HG03060 (cell line): ENCODE measurements around the gene RIIAD1.
"Not testable (repeated sequence)": the region's sequence is repeated elsewhere in the genome, so short reads cannot be mapped to it uniquely, and the experiment has no call there.

Experiments
- ATAC-seq: cut with Tn5 transposase; IDR thresholded peaks from one replicate; pipeline ENCODE4 v1.9.1; 2021; ENCODE audit warnings: low read depth, moderate number of reproducible peaks; ENCODE audit not compliant: unreplicated experiment

Gene RIIAD1, protein sequence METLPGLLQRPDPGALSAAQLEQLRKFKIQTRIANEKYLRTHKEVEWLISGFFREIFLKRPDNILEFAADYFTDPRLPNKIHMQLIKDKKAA

GRCh38 chr1:151720974-151721787, at the start of gene RIIAD1:
TSS of gene RIIAD1 (plus strand) at chr1:151721522. CDS start at chr1:151721537, 15 bp downstream.
- no peak for ATAC-seq

DNA sequence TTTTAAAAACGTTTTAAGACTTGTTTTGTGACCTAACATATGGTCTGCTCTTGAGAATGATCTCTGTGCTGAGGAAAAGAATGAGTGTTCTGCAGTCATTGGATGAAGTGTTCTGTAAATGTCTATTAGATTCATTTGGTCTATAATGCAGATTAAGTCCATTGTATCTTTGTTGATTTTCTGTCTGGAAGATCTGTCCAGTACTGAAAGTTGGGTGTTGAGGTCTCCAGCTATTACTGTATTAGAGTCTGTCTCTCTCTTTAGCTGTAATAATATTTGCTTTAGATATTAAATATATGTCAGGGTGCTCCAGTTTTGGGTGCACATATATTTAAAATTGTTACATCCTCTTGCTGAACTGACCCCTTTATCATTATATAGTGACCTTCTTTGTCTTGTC, 47.9 kb upstream of the RIIAD1 start:
- no peak for ATAC-seq

DNA sequence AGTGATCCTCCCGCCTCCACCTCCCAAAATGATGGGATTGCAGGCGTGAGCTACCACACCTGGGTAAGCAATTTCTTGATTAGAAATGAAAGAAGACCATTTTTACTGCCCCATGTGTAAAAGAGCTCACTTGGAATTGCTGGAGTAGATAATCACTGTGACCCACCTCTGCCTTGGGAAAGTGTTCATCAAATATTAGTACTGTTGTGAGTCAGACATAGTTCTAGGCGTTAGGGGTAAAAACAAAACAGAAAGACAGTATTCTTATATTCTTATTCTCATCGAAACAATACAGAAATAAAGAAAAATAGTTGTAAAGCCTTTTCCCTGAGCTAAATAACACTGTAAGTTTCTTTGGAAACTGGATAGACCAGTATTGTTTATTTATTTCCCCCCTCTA, 40.9 kb upstream of the RIIAD1 start:
- no peak for ATAC-seq

GRCh38 chr1:151680826-151681225, 40.5 kb upstream of the RIIAD1 start:
- ATAC-seq = no peak

DNA sequence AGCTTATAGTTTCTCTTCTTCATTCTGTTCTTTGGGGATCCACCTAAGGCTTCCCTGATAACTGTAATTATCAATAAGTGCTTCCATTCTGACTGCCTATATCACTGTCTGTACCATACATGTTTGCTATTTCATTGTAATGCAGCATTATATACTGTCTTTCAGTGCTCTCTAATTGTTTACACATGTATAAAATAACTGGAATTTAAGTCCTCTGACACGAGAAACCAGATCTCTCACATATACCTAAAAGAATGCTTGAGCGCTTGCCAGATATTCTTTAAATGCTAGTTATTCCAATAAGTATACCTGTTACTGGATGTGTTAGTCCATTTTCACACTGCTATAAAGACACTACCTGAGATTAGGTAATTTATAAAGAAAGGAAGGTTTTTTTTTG, 39.4 kb upstream of the RIIAD1 start:
- ATAC-seq = no peak

DNA sequence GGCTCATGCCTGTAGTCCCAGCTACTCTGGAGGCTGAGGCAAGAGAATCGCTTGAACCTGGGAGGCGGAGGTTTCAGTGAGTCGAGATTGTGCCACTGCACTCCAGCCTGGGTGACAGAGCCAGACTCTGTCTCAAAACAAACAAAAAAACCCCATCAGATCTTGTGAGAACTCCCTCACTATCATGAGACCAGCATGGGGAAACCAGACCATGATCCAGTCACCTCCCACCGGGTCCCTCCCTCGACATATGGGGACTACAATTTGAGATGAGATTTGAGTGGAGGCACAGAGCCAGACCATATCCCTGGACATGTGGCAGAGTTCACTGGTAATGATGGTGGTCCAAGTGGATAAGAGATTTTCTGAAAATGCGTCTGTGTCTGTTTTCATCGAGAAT, 38.4 kb upstream of the RIIAD1 start:
- ATAC-seq = not testable (repeated sequence)

DNA sequence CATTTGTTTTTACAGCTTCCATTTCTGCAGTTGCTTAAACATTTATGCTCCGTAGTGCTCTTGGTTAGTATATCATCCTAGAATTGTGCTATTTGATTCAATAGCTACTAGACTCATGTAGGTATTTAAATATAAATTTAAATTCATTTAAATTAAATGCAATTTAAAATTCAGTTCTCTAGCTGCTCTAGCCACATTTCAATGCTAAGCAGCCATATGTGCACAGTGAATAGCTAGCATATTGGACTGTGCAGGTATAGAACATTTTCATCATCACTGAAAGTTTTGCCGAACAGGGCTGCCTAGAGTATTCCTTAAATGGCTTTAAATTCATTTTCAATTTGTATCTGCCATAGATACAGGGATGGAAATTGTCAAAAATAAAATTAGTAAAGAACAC, 37.2 kb upstream of the RIIAD1 start:
- no peak for ATAC-seq

- no peak for ATAC-seq
Observed at GRCh38 chr1:151686561-151686960, 34.8 kb upstream of the RIIAD1 start.

GRCh38 chr1:151689494-151689893, 31.8 kb upstream of the RIIAD1 start:
- ATAC-seq = no peak

- ATAC-seq = no peak
Observed at GRCh38 chr1:151692226-151692625, 29.1 kb upstream of the RIIAD1 start.

- ATAC-seq = no peak
Observed at GRCh38 chr1:151693057-151693651, 28.2 kb upstream of the RIIAD1 start.

DNA sequence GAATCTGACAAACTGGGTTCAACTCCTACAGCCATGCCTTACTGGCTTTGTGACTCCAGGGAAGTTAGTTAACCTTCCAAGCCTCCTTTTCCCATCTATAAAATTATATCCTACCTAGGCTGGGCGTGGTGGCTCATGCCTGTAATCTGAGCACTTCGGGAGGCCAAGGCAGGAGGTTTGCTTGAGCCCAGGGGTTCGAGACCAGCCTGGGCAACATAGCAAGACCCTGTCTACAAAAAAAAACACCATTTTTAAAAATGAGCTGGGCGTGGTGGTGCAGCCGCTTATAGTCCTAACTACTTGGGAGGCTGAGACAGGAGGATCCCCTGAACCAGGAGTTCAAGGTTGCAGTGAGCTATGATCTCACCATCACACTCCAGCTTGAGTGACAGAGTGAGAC, 19.8 kb upstream of the RIIAD1 start:
- no peak for ATAC-seq

DNA sequence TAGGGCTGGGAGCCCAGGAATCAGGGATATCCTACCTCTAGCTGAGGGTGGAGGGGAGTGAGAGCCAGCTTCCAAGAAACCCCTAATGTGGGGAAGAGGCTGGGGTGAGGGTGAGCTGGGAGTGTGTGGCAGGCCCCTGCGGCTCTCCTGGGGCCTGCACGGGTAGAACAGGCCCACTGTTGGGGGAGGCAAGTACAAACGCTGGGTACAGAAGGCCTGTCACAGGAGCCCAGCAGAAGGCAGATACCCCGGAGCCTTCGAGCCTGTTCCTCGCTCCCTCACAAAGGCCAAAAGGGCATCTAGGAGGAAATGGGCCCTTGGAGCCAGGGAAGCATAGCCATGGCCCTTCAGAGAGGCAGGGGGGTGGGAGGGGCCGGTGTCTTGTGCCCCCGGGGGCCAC, 18.4 kb upstream of the RIIAD1 start:
- ATAC-seq = no peak

DNA sequence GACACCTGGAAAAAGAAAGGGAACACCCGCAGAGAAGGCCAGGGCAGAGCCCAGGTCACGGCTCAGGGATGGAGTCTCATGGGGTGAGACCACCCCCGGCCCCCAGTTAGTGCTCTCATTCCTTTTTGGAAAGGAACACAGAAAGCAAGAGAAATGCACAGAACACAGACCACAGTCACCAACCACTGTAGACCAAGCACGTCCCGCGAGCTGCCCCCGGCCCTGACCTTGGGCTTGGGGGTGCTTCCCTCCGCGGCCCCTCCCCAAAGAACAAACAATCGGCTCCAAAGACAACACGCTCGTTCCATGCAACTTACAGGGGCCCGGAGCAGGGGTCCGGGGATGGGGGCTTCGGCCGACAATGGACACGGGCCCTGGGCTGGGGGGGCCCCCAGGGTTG, 17.5 kb upstream of the RIIAD1 start:
- no peak for ATAC-seq

- no peak for ATAC-seq
Observed at GRCh38 chr1:151704246-151704645, 17.1 kb upstream of the RIIAD1 start.

- ATAC-seq = no peak
Observed at GRCh38 chr1:151705146-151705545, 16.2 kb upstream of the RIIAD1 start.

GRCh38 chr1:151705753-151706463, 15.4 kb upstream of the RIIAD1 start:
- ATAC-seq = no peak

DNA sequence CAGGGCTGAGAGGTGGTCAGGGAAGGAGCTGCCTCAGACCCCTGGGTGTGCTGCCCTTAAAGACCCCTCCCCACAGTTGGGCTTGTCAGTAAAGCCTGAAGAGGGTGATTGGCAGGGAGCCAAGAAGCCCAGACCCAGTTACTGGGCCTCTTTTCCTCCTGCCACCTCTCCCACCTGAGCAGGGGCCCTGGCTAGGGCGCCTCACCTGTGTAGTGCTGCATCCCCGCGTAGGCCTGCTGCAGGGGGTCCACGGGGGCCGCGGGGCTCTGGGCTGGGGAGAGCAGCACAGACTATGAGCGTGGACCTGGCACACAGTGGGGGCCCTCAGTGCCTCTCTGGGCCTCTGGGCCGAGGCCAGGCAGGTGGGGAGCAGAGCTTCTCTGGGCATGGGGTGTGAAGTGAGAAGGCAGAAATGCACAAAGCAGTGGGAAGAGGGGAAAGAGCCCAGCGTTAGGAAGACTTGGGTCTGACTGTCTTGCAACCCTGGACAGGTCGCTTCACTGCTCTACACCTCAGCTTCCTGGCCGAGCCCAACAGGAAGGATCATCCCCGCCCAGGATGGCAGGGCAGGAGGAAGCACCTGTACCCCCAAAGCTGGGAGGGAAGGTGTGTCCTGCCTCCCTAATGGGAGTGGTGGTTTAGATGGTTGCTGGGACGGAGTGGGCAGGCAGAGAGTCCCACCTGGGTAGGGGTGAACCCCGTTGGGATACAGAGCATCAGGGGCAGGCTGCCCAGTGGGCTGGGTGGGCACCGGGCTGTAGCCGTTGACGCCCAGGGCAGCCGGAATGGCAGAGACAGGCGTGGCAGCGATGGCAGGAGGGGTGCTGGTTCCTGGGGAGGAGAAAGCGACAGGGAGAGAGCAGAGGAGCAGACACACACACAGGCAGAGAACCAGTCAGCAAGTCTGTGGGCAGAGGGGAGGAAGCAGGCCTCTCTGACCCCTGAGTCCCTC, 14.6 kb upstream of the RIIAD1 start:
- no peak for ATAC-seq

- no peak for ATAC-seq
Observed at GRCh38 chr1:151707541-151708065, 13.7 kb upstream of the RIIAD1 start.

DNA sequence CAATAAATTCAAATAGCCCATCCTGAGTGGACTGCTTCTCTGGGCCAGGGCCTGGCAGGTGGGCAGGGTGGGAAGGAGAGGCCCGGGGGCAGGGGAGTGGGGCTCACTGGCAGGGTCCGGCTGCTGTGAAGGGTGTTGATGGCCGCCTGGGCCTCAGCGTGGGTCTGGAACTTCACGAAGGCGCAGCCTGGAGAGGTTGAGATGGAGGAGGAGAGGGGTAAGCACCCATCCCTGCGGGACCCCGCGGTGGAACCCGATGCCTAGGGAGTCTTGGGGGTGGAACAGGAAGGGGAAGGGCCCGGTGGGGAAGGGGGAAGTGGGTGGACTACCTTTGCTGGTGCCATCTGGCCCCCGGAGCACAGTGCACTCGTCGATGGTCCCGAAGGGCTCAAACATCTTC, 12.4 kb upstream of the RIIAD1 start:
- no peak for ATAC-seq
